ENCODE measurements around the gene OR4D2.

DNA sequence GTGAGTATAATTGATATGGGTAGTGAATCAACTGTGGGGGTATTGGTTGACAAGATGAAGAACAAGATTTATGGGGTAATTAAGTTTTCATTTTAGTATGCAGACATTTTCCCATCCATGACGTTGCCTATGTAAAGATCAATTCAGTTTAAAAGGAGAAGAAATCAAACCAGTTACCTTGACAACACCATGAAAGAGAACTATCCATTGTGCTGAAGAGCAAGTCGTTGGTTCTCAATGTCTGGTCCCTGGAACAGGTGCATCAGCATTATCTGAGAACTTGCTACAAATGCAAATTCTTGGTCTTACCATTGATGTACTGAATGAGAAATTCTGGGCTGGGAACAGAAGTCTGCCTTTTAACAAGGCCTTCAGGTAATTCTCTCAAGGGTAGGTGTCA lies 801 bp upstream of the OR4D2 start:
- TF ChIP-seq, protein P1, sequence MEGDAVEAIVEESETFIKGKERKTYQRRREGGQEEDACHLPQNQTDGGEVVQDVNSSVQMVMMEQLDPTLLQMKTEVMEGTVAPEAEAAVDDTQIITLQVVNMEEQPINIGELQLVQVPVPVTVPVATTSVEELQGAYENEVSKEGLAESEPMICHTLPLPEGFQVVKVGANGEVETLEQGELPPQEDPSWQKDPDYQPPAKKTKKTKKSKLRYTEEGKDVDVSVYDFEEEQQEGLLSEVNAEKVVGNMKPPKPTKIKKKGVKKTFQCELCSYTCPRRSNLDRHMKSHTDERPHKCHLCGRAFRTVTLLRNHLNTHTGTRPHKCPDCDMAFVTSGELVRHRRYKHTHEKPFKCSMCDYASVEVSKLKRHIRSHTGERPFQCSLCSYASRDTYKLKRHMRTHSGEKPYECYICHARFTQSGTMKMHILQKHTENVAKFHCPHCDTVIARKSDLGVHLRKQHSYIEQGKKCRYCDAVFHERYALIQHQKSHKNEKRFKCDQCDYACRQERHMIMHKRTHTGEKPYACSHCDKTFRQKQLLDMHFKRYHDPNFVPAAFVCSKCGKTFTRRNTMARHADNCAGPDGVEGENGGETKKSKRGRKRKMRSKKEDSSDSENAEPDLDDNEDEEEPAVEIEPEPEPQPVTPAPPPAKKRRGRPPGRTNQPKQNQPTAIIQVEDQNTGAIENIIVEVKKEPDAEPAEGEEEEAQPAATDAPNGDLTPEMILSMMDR (IDR thresholded peaks at IDR 0.05 in 8 of 11, conservative IDR thresholded peaks at IDR 0.05 in 3 of 11): no peak
- no peak for TF ChIP-seq POLR2A (IDR thresholded peaks at IDR 0.05)

All from spleen (tissue), 7 donors.